ENCODE results near the gene HSPG2.
"Not testable (repeated sequence)": the region's sequence is repeated elsewhere in the genome, so short reads cannot be mapped to it uniquely, and the experiment has no call there.

Gene HSPG2

GRCh38 chr1:21912038-21912758 is 24.9 kb downstream of the HSPG2 start:
- DNase-seq: no peak

GRCh38 chr1:21911205-21912001 is 25.7 kb downstream of the HSPG2 start:
- DNase-seq: peak in 3 of 4 experiments; percentile 39 to 52 (median 46)

- DNase-seq: no peak
Observed at GRCh38 chr1:21910558-21911204, 26.4 kb downstream of the HSPG2 start.

GRCh38 chr1:21909787-21910503 is 27.2 kb downstream of the HSPG2 start:
- DNase-seq: peak; percentile 61 to 78 (median 76)

GRCh38 chr1:21909286-21909759 is 27.8 kb downstream of the HSPG2 start:
- no peak for DNase-seq

GRCh38 chr1:21907737-21908534 is 29.2 kb downstream of the HSPG2 start:
- DNase-seq: not testable (repeated sequence)

- DNase-seq: no peak
Observed at GRCh38 chr1:21907079-21907418, 30.1 kb downstream of the HSPG2 start.

- peak; percentile 39 to 59 (median 50) for DNase-seq
Observed at GRCh38 chr1:21906173-21907078, 30.7 kb downstream of the HSPG2 start.

- DNase-seq: peak; percentile 43 to 76 (median 60)
Observed at GRCh38 chr1:21904704-21905520, 32.2 kb downstream of the HSPG2 start.

GRCh38 chr1:21904454-21904703 is 32.7 kb downstream of the HSPG2 start:
- DNase-seq: no peak

- DNase-seq: no peak
Observed at GRCh38 chr1:21903638-21904453, 33.3 kb downstream of the HSPG2 start.

GRCh38 chr1:21902026-21903012 is 34.8 kb downstream of the HSPG2 start:
- DNase-seq: no peak

GRCh38 chr1:21901473-21901847 is 35.6 kb downstream of the HSPG2 start:
- DNase-seq: no peak

- DNase-seq: no peak
Observed at GRCh38 chr1:21900766-21901472, 36.2 kb downstream of the HSPG2 start.

- DNase-seq: peak in 3 of 4 experiments; percentile 10 to 26 (median 24)
Observed at GRCh38 chr1:21899987-21900386, 37.1 kb downstream of the HSPG2 start.

GRCh38 chr1:21899267-21899810 is 37.8 kb downstream of the HSPG2 start:
- no peak for DNase-seq

Measured in suppressor macrophage (primary cell).